Measurements from ENCODE around the gene SLC24A1. TPM values are rescaled to one million over a fixed set of nuclear protein-coding genes. Genes with fewer than 3 reads are reported as not detected.

SLC24A1 gene
- total RNA-seq, 2 experiments from 2014 or later: 4.8 to 21.6 TPM

- POLR2A ChIA-PET: interaction anchor here (0.8 to 2.5 kb wide), 3 partner anchors 9 to 208 kb away, joined by 3 to 6 read pairs (median 3); partner anchors contain the start of gene RAB11A
- Histone ChIP-seq H4K20me1 (ENCODE audit: insufficient read depth, low read length) (no peaks in the 10 kb centered on the region), H3K9me3 (ENCODE audit: low read length) (no peaks in the 10 kb centered on the region), H3K4me3 (ENCODE audit: low read depth, low read length, poor library complexity, severe bottlenecking) (no peak overlapping the region), H3K27ac (ENCODE audit: low read depth, low read length, poor library complexity, severe bottlenecking) (no peak overlapping the region), H3K4me2 (ENCODE audit: low read length) (no peak overlapping the region), H3K9me2 (ENCODE audit: insufficient read depth, low read length) (no peaks in the 10 kb centered on the region), H3K79me2 (ENCODE audit: insufficient read depth, low read depth, low read length) (no peaks in the 10 kb centered on the region), H2AFZ (ENCODE audit: low read length) (no peak overlapping the region), H3K36me3 (ENCODE audit: insufficient read depth, low read length) (peaks cover 83% of the 10 kb centered on the region), H3K4me1 (ENCODE audit: insufficient read depth, low read length, poor library complexity, severe bottlenecking) (peaks cover 57% of the 10 kb centered on the region)
- no peak for DNase-seq (ENCODE audit: low spot score)
- BruUV-seq (replicated peaks): no TSS peak
- CTCF ChIA-PET (ENCODE audit: unreplicated experiment): no interaction called here
- TF ChIP-seq CTCF (conservative IDR thresholded peaks at IDR 0.05; ENCODE audit: low read length) (no peak), EZH2phosphoT487 (IDR thresholded peaks at IDR 0.05; ENCODE audit: borderline replicate concordance, low read depth, low read length) (no peak)
- intact Hi-C loops (cut with micrococcal nuclease; ENCODE audit: unreplicated experiment): no loop called here
These were observed 39.2 kb downstream of the SLC24A1 start for GRCh38 chr15:65660927-65661326.

- no peak overlapping the region for H3K4me3 ChIP-seq (ENCODE audit: low read depth, low read length, poor library complexity, severe bottlenecking)
- H3K4me2 ChIP-seq (ENCODE audit: low read length): peak overlapping the region; percentile 31
- CTCF ChIA-PET (ENCODE audit: unreplicated experiment): interaction anchor here (1.8 kb wide), 1 partner anchor 26 kb away, joined by 5 read pairs; no protein-coding TSS in a partner anchor
- peak; percentile 92 for DNase-seq (ENCODE audit: low spot score)
- no peaks in the 10 kb centered on the region for H3K9me2 ChIP-seq (ENCODE audit: insufficient read depth, low read length)
- H3K36me3 ChIP-seq (ENCODE audit: insufficient read depth, low read length): peaks cover 86% of the 10 kb centered on the region
- H4K20me1 ChIP-seq (ENCODE audit: insufficient read depth, low read length): no peaks in the 10 kb centered on the region
- peak overlapping the region; percentile 82 for H3K27ac ChIP-seq (ENCODE audit: low read depth, low read length, poor library complexity, severe bottlenecking)
- TF ChIP-seq CTCF (conservative IDR thresholded peaks at IDR 0.05; ENCODE audit: low read length): no peak
- no peak for TF ChIP-seq EZH2phosphoT487 (IDR thresholded peaks at IDR 0.05; ENCODE audit: borderline replicate concordance, low read depth, low read length)
- no peaks in the 10 kb centered on the region for H3K9me3 ChIP-seq (ENCODE audit: low read length)
- no TSS peak for BruUV-seq (replicated peaks)
- intact Hi-C loops (cut with micrococcal nuclease; ENCODE audit: unreplicated experiment): loop anchor here (1.0 kb wide), 1 partner anchor 42 kb away; no protein-coding TSS in a partner anchor
- POLR2A ChIA-PET: interaction anchor here (0.6 to 2.2 kb wide), 11 partner anchors 21 to 506 kb away, joined by 3 to 5 read pairs (median 4); partner anchors contain the start of gene RAB11A
- no peak overlapping the region for H2AFZ ChIP-seq (ENCODE audit: low read length)
- peaks cover 51% of the 10 kb centered on the region for H3K4me1 ChIP-seq (ENCODE audit: insufficient read depth, low read length, poor library complexity, severe bottlenecking)
- H3K79me2 ChIP-seq (ENCODE audit: insufficient read depth, low read depth, low read length): no peaks in the 10 kb centered on the region
These were observed 41.8 kb downstream of the SLC24A1 start for GRCh38 chr15:65663521-65663920.

- ChIA-PET CTCF (ENCODE audit: unreplicated experiment) (no interaction called here), POLR2A (no interaction called here)
- Histone ChIP-seq H3K4me2 (ENCODE audit: low read length) (no peak overlapping the region), H3K36me3 (ENCODE audit: insufficient read depth, low read length) (peaks cover 90% of the 10 kb centered on the region), H3K27ac (ENCODE audit: low read depth, low read length, poor library complexity, severe bottlenecking) (no peak overlapping the region), H4K20me1 (ENCODE audit: insufficient read depth, low read length) (no peaks in the 10 kb centered on the region), H2AFZ (ENCODE audit: low read length) (no peak overlapping the region), H3K4me3 (ENCODE audit: low read depth, low read length, poor library complexity, severe bottlenecking) (no peak overlapping the region), H3K9me3 (ENCODE audit: low read length) (no peaks in the 10 kb centered on the region), H3K4me1 (ENCODE audit: insufficient read depth, low read length, poor library complexity, severe bottlenecking) (peaks cover 41% of the 10 kb centered on the region), H3K79me2 (ENCODE audit: insufficient read depth, low read depth, low read length) (no peaks in the 10 kb centered on the region), H3K9me2 (ENCODE audit: insufficient read depth, low read length) (no peaks in the 10 kb centered on the region)
- TF ChIP-seq CTCF (conservative IDR thresholded peaks at IDR 0.05; ENCODE audit: low read length): no peak
- TF ChIP-seq EZH2phosphoT487 (IDR thresholded peaks at IDR 0.05; ENCODE audit: borderline replicate concordance, low read depth, low read length): no peak
- no peak for DNase-seq (ENCODE audit: low spot score)
- no TSS peak for BruUV-seq (replicated peaks)
- intact Hi-C loops (cut with micrococcal nuclease; ENCODE audit: unreplicated experiment): no loop called here
These were observed 44.5 kb downstream of the SLC24A1 start for GRCh38 chr15:65666257-65666656.
